GM18867 (cell line): ENCODE results near the gene SLC5A1.
"Not testable (repeated sequence)": the region's sequence is repeated elsewhere in the genome, so short reads cannot be mapped to it uniquely, and the experiment has no call there.

Experiments
- ATAC-seq: cut with Tn5 transposase; IDR thresholded peaks from one replicate; pipeline ENCODE4 v1.9.1; 2021; ENCODE audit warnings: mild to moderate bottlenecking, moderate library complexity; ENCODE audit not compliant: unreplicated experiment

The SLC5A1 gene

DNA sequence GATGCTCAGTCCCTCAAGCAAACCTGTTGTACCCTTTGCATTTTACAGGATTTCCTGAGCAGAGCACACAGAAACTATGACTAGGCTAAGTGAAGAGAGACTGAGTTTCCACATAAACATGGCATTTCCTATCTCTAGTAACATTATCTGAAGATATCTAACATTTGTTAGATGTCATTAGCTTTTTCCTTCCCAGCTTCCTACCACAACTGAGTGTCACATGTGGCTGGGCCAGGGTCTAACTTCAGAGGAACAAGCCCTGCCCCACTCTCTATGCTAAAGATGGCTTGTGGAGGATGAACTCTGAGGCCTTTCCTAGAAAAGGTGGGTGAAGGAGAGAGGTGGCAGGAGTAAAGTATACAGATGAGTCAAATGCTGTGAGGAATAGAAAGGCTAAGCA, 99.5 kb downstream of the SLC5A1 start:
- no peak for ATAC-seq

DNA sequence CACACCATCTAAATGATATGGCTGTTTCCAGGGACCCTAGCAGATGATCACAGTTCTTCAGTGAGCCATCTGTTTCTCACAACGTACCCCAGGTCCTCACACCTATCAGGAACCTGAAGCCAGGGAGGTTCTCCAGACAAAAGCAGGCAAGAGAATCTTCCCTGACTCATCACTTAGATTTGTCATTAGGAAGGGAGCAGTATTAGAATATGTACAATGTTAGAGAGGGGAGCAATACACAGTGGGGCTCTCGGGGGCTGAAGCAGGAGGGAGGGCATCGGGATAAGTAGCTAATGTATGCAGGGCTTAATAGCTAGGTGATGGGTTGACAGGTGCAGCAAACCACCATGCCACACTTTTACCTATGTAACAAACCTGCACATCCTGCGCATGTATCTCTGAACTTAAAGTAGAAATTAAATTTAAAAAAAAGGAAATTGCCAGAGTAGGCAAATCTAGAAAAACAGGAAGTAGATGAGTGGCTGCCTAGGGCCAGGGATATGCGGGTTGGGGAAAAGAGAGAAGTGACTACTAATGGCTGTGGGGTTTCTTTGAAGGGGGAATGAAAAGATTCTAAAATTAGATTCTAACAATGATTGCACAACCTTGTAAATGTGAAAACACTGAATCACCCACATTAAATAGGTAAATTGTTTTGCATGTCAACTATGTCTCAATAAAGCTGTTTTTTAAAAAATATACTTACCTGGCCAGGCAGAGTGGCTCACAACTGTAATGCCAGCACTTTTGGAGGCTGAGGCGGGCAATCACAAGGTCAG, 101.6 kb downstream of the SLC5A1 start:
- ATAC-seq = no peak

DNA sequence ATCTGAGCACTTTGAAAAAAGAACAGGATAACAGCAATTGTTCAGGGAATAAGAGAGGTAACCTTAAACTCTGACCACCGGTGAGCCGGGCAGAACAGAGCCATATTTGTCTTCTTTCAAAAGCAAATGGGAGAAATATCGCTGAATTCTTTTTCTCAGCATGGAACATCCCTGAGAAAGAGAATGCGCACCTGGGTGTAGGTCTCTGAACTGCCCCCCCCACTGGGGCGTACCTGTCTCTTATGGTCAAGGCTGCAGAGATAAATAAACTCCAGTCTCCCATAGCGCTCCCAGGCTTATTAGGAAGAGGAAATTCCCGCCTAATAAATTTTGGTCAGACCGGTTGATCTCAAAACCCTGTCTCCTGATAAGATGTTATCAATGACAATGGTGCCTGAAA, 104.1 kb downstream of the SLC5A1 start:
- ATAC-seq = not testable (repeated sequence)

DNA sequence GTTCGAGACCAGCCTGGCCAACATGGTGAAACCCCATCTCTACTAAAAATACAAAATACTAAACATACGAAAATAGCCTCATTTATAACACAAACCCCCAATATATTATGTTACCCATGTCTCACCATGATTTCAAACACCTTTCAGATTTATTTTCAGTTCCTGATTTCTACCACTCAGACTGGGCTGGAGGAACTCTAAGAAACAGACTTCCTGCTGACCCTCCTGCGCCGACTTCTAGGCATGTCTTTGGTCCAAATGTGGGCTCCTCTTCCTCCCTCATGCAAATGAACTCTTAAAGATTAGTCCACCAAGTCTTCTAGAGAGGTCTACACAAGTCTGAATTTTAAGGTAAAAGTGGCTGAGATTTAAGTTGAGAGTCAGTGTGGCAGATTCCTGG, 105.3 kb downstream of the SLC5A1 start:
- ATAC-seq = not testable (repeated sequence)

DNA sequence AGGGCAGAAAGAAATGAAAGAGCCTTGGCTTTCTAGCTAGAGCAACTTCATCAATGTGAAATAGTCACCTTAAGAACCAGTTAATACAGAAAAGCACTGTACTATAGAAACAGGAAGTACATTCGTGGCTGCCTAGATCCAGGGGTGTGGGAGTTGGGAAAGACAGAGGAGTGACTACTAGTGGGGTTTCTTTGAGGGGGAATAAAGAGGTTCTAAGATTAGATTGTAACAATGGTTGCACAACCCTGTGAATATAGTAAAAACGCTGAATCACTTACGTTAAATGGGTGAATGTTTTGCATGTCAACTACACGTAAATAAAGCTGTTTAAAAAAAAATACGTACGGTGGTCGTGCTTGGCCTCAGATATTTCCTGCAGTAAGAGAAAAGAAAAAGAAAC, 107.6 kb downstream of the SLC5A1 start:
- not testable (repeated sequence) for ATAC-seq

DNA sequence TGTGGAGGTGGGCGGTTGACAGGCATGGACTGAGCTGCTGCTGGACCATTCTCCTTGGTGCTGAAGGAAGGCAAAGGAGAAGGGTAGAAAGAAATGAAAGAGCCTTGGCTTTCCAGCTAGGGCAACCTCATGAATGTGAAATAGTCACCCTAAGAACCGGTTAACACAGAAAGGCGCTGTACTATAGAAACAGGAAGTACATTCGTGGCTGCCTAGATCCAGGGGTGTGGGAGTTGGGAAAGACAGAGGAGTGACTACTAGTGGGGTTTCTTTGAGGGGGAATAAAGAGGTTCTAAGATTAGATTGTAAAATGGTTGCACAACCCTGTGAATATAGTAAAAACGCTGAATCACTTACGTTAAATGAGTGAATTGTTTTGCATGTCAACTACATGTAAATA, 108.6 kb downstream of the SLC5A1 start:
- not testable (repeated sequence) for ATAC-seq

DNA sequence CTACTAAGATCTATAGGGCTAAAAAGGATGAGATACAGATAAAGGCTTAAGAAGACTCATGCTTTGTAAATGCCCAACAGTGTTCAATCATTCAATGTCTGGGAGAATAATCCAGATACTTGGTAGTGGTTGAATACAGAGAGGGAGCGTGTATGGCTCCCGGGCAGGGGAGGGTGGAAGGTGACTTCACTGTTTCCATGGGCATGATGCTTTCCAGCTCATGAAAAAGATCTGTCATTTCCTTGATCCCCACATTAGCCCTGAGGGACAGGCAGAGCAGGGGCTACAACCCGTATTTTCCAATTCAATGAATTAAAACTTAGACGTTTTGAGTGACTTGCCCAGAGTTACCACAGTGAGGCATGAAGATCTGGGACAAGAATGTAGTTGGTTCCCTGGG, 111.7 kb downstream of the SLC5A1 start:
- ATAC-seq = not testable (repeated sequence)

DNA sequence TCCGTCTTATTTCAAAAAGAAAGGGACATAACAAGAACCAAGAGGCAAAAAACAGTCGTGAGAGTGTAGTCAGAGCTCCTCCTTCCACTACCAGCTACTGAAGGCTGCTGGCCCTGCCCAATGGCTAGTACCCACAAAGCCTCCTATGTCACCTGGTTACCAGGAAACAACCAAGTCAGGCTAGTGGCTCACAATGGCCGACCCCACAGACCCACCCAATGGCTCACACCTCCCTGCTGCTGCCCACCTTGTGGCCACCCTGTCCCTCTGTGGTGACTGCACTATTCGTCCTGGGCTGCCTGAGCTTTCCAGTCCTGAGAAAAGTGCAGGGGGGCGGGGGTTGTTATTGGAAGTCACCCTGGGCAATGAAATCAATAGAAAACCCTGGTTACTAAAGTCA, 114.6 kb downstream of the SLC5A1 start:
- ATAC-seq = not testable (repeated sequence)

DNA sequence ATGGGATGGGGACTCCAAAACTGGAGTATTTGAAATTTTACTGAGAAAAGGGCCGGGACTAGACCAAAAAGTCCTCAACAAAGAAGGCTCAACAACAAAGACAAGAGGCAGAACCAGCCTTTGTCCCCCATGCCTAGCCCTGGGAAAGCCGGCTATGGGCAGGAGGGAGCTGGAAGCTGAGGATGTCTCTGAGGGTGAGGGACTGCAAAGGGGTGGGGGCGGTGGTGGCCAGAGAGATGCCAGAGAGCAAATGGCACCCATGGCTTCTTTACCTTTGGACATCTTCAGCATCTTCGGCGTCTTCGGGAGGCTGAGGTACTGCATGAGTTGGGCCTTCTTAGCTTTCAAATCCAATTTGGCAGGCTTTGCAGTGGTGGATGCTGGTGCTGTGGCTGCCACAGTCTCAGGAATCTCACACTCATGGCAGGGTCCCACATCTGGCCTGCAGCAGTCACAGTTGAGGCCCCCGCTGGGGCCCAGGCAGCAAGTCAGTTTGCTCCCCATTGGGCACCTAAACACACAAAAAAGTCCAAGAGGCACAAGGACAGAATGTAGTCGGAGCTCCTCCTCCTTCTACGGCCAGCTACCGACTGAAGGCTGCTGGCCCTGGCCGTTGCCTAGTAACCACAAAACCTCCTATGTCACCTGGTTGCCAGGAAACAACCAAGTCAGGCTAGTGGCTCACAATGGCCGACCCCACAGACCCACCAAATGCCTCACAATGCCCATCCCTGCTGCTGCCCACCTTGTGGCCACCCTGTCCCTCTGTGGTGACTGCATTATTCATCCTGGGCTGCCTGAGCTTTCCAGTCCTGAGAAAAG, 115.9 kb downstream of the SLC5A1 start, which contains the start of gene C22orf42:
TSS of gene C22orf42 (minus strand) at position 592 of the 822 bp plus-strand sequence. CDS start at position 504, 88 bp downstream.
- ATAC-seq = no peak

DNA sequence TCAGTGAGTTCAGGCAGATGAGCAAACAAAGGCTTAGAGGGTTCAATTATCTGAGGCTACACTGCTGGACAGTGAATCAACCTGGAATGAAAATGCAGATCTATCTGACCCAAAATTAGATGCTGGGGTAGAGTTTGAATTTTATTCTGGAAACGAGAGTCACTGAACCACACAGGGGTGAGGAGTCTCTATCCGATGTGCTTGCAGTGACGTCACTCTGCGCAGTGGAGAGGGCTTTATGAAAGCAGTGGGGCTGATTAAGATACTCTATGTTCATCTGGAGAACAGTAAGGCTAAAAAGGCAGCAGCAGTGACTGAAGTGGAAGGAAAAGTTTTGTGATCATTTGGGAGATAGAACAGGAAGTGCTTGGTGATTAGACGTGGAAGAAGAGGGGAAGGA, 117.3 kb downstream of the SLC5A1 start:
- ATAC-seq = not testable (repeated sequence)
